ENCODE data around the gene TALDO1.
A peak's percentile ranks its signal among the peaks of the same experiment; 100 is the strongest.

TALDO1 gene

DNA sequence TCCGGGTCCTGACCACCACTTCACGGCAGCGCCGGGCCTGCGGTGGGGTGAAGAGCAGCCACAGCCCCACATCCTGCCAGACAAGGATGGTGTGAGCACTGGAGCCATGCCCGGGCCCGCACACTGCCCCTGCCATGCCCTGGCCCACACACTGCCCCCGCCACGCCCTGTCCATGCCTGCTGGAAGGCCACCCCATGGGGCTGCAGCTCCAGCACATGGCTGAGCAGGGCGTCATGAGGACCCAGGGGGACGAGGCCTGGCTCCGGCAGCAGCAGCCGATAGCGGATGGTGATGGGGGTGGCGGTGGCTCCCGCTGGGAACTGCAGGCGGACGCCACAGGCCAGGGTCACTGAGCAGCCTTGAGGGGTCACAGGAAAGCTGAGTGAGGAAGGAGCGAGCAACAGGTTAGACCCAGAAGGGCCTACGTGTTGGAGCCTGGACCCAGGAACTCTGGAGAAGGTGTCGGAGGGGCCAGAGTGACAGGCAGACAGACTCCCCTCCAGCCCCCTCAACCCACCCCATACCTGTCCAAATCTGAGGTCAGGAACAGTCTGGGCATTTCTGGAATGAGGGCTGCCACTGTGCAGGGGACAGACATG is 54.9 kb downstream of the TALDO1 start:
- DNase-seq = no peak

DNA sequence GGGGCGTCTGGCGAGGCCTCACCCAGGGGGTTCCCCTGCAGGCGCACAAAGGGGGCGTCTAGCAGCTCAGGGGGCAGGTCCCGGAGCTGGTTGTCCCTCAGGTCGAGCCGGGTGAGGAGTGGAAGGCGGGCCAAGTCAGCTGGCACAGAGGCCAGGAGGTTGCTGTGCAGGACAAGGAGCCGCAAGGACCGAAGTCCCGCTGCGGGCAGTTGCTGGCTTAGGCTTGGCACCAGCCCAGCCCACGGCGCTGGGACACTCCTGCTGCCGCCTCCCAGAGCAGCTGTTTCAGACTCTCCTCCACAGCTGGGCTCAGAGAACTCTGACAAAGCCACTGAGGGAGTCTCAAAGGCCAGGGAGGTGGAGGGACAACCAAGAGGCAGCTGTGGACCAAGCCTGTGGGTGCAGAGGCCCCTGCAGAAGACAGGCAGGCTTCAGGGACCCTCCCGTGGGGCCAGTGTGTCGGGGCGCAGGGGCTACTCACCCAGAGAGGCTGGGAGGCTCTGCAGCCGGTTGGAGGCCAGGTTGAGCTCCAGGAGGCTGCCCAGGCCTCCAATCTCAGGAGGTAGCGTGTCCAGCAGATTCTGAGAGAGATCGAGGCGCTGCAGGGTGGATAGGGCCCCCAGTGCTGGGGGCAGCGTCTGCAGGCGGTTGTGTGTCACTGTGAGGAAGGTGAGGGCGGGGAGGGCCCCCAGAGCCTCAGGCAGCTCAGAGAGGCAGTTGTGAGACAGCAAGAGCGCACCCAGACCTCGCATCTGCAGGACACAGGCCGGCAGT is 55.6 kb downstream of the TALDO1 start:
- DNase-seq = no peak

DNA sequence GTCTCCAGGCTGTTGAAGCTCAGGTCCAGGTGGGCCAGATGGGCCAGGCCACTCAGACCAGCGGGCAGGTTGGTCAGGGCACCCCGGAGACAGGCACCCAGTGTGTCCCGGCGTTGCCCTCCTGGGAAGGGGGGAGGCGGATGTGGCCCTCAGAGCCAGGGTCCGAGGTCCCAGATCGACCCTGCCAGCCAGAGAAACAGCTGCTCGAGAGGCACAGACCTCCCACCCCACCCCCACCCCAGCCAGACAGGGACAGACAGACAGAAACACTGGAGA is 56.1 kb downstream of the TALDO1 start:
- DNase-seq = no peak

DNA sequence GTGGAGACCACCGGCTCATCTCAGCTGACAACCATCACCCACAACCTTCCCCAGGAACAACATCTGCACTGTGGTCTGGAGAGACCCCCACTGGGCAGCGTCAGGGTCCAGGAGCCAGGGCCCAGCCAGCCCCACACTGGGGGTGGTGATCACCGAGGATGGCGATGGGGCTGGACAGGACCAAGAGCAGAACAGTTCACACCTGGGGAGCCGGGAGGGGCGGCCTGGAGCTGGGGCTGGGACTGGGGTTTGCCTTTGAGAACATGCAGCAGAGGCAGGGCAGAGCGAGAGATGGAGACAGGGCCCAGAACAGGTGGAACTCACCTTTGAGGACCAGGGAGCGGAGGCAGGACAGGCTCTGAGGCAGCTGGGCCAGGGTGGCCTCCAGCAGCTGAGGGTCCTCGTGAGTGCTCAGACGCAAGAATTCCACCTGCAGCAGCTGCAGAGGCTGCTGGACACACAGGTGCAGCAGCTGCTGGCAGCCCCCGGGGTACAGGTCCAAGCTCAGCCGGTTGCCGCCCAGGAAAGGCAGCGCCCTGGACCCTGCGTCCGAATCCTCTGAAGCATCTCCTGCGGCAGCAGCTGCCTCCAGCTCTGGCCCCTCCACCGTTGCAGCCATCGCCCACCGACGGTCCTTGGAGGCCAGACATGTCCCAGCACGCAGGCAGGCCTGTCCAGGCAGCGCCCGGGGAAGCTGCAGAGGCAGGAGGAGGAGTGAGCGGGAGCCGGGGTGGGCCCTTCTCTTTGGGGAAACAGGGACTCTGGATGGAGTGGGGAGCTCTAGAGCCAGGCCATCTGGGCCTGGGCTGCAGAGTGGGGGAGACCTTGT is 56.7 kb downstream of the TALDO1 start:
- peak; percentile 51 for DNase-seq

DNA sequence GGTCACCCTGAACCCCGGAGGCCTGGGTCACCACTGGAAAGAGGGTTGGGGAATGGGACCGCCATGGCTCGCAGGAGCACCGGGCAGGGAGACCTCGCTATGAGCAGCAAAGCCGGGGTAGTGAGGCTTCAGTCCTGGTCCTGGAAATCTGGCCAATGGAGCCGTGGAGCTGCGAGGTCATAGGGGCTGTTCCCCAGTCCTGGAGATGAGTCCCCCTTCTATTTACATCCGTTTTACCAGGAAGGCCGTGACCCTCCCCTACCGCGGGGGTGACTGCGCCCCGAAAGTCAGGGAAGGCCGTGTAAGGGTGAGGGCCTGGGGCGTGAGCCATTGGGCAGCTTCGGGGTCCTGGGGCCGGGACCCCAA is 57.3 kb downstream of the TALDO1 start:
- no peak for DNase-seq

DNA sequence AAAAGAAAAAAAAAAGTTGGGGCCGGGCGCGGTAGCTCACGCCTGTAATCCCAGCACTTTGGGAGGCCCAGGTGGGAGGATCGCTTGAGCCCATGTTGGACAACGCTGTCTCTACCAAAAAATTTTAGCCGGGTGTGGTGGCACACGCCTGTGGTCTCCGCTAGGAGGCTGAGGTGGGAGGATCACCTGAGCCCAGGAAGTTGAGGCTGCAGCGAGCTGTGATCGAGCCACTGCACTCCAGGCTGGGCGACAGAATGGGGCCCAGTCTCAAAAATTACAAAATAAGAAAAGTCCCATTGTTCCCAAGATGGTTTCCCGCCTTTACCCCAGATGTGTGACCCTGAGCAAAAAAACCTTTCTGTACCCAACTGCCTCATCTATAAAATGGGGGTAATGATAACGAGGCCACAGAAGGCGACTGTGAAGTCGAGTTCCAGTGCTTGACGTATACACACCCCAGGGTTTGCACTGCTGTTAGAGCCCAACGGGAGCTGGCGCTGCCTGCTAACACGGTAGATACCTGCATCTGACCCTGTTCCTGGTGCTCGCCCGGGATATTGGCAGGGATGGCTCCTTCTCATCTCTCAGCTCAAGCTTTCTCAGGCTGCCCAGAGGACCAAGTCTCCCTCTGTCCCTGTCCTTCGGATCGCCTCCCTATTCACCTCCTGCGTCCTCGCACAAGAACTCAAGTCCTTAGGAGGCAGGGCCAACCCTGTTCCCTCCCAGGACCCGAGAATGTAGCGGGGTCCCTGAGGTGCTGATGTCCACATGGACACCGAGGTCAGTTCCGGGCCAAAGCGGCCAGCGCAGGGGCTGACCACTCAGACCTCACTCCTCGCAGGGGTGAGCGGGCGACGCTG is 61.4 kb downstream of the TALDO1 start:
- DNase-seq = no peak

DNA sequence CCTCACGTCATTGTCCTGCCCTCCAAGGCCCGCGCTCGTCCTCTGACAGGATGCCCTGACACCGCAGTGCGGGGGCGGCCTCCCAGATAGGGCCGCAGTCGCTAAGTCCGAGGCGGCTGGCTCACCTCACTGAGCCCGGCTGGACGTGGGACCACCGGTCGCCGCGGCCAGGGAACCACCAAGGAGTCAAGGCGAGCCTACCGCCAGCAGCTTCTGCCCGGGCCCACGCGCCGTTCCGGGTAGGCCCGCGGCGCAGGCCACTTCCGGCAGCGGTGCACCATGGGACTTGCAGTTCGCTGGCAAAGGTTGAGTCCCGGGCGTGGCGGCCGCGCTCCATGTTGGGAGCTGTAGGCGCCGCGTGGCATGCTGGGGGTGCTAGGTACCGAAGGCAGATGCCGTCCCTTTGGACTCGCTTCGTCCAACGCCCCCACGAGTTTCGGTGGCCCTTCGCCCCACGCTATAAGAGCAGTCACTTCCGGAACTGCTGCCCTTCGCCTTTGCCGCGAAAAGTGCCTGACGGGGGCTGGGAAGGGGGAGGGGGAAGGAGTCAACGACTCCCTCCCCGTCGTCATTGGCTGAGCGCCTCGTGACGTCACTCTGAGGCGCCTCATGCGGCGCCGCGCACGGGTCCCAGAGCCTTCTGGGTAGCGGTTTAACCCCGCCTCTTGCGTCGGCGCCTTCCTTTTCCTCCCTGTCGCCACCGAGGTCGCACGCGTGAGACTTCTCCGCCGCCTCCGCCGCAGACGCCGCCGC is 62.2 kb downstream of the TALDO1 start, which contains the start of gene RPLP2:
RPLP2 (plus strand) TSS at position 681 of the 753 bp plus-strand sequence. CDS start 268 bp downstream, outside the sequence.
- peak; percentile 79 for DNase-seq

DNA sequence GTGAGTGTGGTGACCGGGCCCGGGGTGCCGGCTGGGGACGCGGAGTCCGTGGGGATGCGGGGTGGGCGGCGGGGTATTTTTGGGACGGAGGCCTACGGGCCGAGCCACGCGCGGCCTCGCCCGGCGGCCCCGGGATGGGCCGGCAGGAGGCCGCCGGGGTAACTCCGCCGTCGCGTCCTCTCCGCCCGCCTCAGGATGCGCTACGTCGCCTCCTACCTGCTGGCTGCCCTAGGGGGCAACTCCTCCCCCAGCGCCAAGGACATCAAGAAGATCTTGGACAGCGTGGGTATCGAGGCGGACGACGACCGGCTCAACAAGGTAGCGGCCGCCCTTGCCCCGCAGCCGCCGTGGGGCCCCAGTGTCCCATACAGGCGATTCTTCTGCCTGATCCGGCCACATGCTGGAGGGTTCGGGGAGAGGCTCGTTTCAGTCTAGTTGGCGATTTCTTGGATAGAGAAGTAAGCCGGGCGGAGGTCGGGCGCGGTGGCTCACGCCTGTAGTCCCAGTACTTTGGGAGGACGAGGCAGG is 62.8 kb downstream of the TALDO1 start:
- no peak for DNase-seq

DNA sequence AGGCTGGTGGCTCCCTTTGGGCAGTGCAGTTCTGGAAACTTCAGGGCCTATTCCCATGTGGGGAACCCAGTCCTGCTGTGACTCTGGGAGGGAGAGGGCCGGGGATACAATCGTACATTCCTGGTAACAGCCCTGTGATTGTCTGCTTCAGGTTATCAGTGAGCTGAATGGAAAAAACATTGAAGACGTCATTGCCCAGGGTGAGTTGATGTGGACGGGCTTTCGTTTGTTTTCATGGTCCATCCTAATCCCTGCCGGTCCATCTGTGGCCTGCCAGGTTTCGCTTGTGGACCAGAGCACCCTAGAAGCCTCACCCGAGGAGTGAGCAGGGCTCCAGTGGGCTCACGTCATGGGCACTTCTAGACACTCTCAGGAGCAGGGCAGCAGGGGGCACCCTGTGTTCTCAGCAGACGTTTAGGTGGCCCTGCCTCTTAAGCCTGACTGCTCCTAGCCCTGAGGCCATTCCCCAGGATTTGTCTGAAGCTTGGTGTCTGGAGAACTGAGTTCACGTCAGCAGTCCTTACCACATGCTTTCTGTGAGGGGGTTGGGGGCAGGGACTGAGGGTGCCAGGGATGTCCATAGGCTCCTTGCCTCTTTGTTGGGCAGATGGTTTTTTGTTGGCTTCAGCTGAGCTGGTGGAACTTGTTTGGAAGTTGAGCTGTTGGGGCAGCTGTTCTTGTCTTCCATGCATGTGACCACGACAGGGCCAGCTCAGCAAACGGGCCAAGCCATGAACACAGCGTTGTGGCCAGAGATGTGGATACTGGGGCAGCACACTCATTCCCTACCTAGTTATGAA is 64.4 kb downstream of the TALDO1 start:
- DNase-seq = no peak

DNA sequence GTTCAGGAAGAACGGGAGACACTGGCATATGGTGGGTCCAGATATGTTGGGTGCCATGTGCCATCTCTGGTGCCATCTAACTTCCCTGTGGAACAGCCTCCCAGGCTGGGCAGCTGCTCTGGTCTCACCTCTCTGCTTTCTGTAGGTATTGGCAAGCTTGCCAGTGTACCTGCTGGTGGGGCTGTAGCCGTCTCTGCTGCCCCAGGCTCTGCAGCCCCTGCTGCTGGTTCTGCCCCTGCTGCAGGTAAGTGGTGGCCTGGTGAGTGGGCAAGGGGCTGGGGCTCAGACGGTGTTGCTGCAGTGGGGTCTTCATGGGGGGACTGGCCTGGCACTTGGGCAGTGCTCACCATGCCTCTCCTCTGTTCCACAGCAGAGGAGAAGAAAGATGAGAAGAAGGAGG is 65.1 kb downstream of the TALDO1 start:
- no peak for DNase-seq

DNA sequence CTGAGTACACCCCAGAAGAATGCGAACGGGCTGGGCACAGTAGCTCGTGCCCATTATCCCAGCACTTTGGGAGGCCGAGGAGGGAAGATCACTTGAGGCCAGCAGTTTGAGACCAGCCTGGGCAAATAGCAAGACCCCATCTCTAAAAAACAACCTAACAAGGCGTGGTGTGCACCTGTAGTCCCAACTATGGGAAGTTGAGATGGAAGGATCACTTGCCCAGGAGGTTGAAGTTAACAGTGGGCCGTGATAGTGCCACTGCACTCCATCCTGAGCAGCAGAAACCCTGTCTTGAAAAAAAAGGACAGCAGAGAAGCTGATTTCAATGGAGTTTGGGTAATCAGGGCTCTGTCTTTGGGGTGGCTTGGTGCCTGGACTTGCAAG is 65.8 kb downstream of the TALDO1 start:
- no peak for DNase-seq

DNA sequence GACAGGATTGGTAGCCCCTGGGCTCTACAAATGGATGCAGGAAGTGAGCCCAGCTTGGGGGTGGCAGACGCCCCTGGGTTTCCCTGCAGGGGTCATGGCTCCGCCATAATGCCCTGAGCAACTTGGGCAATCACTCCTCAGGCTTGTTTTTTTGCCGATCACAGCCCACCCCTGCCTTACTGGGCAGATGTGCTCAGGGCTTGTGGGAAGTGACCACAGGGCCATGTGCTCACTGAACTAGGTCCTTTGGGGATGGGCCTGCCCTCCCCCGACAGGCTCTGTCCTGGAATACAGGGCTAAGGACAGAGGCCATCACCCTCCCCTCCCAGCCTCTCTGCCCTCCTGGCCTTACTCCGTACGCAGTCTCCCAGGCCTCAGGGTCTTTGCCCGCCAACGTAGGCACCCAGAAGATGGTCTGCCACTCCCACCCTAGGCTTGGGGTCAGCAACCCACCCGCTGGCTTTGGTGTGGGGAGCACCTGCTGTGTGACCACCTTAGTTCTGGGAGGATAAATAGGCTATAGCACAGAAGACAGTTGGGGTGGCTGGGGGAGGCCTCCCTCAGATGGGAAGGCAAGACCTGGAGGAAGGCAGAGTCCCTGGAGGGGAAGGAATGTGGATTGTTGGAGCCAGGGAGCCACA is 66.3 kb downstream of the TALDO1 start:
- DNase-seq = no peak
